ENCODE results near the gene HMG20A. TPM values are rescaled to one million over a fixed set of nuclear protein-coding genes. Genes with fewer than 3 reads are reported as not detected.

The HMG20A gene
- total and polyA plus RNA-seq, 8 donors = 7.8 to 20.5 (median 12.9) TPM

DNA sequence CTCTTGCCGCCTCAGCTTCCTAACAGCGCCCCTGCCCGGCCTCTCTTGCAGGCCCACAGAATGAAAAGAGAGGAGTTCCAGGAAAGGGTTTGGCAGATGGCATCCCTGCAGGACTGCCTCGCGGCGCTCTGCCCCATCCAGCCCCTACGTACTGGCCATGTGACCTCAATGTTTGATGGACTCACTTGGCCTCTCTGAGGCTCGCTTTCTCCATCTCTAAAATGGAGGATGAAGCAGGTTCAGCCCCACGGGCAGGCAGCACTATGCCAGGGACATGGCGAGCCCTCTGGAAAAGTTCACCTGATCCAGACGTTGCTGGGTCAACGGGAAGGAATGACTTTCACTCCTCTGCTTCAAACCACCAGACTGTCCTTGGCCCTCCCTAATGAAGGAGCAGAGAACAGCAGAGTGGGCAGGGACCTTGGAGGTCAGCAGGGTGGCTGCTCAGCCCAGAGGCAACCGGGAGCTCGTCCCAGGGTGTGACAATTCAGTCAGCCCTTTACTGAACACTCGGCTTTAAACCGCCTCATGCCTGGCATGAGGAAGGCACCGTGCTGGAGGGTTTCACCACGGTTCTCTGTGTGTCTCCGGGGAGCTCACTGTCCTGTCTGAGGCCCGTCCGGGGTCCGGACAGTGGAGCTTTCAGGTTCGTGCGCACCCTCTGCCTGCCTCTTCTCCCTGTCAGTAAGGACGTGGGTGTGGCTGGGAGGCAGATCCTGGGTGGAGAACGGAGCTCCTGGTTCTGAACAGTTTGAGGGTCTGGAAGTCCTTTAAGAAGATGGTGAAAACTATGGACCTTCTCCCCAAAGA, 110.7 kb downstream of the HMG20A start:
- WGBS, 2 donors = 88 to 90% methylated on average over 26 of the region's 26 CpGs
- H3K4me1 ChIP-seq = no peaks in the 10 kb centered on the region
- H3K27me3 ChIP-seq = no peaks in the 10 kb centered on the region

DNA sequence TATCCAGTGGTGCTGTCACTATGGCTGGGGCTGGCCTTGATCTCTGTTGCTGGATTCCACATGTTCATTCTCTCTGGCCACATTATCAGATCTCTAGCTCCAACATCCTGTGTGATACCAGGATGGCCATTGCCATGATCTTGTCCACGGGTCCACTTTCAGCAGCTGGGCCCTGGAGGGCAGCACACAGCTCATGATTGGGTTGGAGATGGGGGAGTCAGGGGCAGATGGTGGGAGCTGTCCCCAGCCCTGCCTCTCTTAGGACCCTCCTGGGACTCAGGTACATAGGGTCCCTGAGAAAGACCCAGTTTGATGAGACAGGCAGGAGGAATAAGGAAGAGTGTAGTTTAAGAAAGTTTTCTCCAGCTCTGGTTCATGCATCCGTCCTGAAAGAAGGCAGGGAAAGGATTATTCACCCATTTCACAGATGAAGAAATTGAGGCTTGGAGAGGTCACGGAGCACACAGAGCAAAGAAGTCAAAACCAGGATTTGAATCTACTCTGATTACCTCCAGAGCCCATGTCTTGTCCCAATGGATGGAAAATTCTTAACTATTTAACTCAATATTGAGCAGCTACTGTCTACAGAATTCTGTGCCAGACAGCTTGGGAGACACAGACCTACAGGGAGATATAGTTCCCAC, 111.5 kb downstream of the HMG20A start:
- H3K9me3 ChIP-seq = no peaks in the 10 kb centered on the region
- no peaks in the 10 kb centered on the region for H3K36me3 ChIP-seq
- FAIRE-seq = no peak
- ATAC-seq = no peak
- no peak overlapping the region for H3K27ac ChIP-seq
- no peaks in the 10 kb centered on the region for H3K4me1 ChIP-seq
- H3K4me3 ChIP-seq = no peak overlapping the region
- TF ChIP-seq, protein P1, sequence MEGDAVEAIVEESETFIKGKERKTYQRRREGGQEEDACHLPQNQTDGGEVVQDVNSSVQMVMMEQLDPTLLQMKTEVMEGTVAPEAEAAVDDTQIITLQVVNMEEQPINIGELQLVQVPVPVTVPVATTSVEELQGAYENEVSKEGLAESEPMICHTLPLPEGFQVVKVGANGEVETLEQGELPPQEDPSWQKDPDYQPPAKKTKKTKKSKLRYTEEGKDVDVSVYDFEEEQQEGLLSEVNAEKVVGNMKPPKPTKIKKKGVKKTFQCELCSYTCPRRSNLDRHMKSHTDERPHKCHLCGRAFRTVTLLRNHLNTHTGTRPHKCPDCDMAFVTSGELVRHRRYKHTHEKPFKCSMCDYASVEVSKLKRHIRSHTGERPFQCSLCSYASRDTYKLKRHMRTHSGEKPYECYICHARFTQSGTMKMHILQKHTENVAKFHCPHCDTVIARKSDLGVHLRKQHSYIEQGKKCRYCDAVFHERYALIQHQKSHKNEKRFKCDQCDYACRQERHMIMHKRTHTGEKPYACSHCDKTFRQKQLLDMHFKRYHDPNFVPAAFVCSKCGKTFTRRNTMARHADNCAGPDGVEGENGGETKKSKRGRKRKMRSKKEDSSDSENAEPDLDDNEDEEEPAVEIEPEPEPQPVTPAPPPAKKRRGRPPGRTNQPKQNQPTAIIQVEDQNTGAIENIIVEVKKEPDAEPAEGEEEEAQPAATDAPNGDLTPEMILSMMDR (IDR thresholded peaks at IDR 0.05) = no peak
- intact Hi-C loops (cut with DNase I) = loop anchor here in 1 of 3 donors (10.0 kb wide), 1 partner anchor 347 kb away; no protein-coding TSS in a partner anchor
- whole genome bisulfite sequencing, 2 donors = 80 to 94% methylated on average over 3 of the region's 3 CpGs
- H3K27me3 ChIP-seq = no peaks in the 10 kb centered on the region
- peak in 1 of 6 donors; percentile 8 for DNase-seq

More for the DNA sequence above, 110.7 kb downstream of the HMG20A start:
- no peak for ATAC-seq
- FAIRE-seq = no peak
- no peak overlapping the region for H3K4me3 ChIP-seq
- intact Hi-C loops (cut with DNase I) = loop anchor here in 1 of 3 donors (10.0 kb wide), 1 partner anchor 347 kb away; no protein-coding TSS in a partner anchor
- DNase-seq = peak in 1 of 6 donors; percentile 48
- TF ChIP-seq, protein P1 (IDR thresholded peaks at IDR 0.05) = no peak
- H3K27ac ChIP-seq = no peak overlapping the region
- no peaks in the 10 kb centered on the region for H3K9me3 ChIP-seq
- H3K36me3 ChIP-seq = no peaks in the 10 kb centered on the region

DNA sequence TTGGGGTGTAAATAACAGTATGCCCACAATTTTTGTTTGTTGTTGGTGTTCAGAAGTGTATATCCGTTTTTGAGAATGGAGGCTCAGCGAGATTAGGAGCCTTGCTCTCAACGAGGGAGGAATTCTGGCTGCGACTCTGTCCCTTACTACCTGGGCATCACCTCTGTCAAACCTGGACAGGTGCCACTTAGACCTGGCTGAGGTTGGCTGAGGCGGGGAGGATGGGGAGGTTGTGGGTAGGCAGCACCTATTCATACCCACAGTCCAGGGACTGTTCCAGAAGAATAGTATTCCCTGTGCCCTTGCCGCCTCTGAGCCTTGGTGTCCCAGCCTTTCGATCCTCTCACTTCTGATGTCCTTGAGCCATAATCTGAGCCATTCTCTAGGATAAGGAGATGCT, 112.2 kb downstream of the HMG20A start:
- WGBS, 2 donors = 67 to 72% methylated on average over 7 of the region's 7 CpGs
- intact Hi-C loops (cut with DNase I) = loop anchor here in 1 of 3 donors (10.0 kb wide), 1 partner anchor 348 kb away; no protein-coding TSS in a partner anchor
- no peaks in the 10 kb centered on the region for H3K36me3 ChIP-seq
- TF ChIP-seq, protein P1 (IDR thresholded peaks at IDR 0.05) = no peak
- H3K4me3 ChIP-seq = no peak overlapping the region
- H3K27me3 ChIP-seq = no peaks in the 10 kb centered on the region
- no peak overlapping the region for H3K27ac ChIP-seq
- ATAC-seq (no peak), FAIRE-seq (no peak), DNase-seq (peak in 1 of 6 donors; percentile 24)
- H3K4me1 ChIP-seq = no peaks in the 10 kb centered on the region
- no peaks in the 10 kb centered on the region for H3K9me3 ChIP-seq

DNA sequence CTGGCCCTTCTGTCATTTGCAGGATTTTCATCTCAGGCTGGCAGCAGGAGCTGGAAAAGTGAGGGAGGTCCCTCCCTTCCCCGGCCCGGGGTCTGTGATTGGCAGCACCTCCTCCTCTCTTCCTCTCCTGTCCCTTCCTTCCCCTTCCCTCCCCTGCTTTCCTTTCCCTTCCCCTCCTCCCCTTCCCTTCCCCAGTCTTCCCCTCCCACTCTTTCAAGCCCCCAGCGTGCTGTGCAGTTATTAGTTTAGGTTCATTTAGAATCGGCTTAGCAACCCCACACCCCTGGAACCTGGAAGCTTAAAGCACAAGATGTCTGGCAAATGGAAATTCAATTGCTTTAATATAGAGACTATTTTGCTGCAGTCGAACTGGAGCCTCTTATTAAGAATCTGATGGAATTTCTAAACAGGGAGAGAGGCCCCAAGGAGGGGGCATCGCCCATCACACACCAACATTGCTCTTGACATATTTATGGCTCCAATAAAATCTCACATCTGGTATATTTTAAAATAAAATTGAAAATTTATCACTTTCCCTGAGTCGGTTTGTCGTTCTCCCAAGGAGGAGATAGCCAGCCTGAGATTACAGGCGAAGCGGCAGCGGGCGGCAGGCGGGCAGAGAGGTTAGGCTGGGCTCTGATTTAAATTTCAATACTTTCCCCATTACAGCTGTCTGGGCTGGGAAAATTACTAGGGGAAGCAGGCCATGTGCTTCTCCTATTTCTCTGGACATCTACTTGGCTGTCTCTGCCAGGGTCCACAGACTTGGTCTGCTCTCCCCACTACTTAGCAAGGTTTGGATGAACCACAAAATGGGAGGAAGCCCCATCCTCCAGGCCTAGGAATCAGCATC, 113.1 kb downstream of the HMG20A start:
- DNase-seq = peak in 1 of 6 donors; percentile 21
- Histone ChIP-seq H3K9me3 (no peaks in the 10 kb centered on the region), H3K4me1 (peaks cover under 1 to 8% (median 6%) of the 10 kb centered on the region in 3 donors), H3K36me3 (no peaks in the 10 kb centered on the region), H3K27ac (no peak overlapping the region), H3K27me3 (no peaks in the 10 kb centered on the region), H3K4me3 (no peak overlapping the region)
- intact Hi-C loops (cut with DNase I) = loop anchor here in 1 of 3 donors (10.0 kb wide), 1 partner anchor 349 kb away; no protein-coding TSS in a partner anchor
- FAIRE-seq = no peak
- TF ChIP-seq, protein P1 (IDR thresholded peaks at IDR 0.05) = no peak
- ATAC-seq = no peak
- WGBS, 2 donors = 71% methylated on average over 13 of the region's 13 CpGs

Other genes starting within 250 kb of the HMG20A start
- 10 to 100 TPM in 5 of 6 donors, 1 to 10 TPM in 1; 9.1 to 27.6 (median 12.5) TPM for gene PEAK1, start 784 bp upstream of the HMG20A start, total RNA-seq
- 1 to 10 TPM; 1.8 to 4.6 TPM for gene PEAK1, start 784 bp upstream of the HMG20A start, polyA plus RNA-seq
- gene LINGO1, start 212.0 kb downstream of the HMG20A start, total RNA-seq = 1 to 10 TPM; 1.3 to 3.0 (median 2.0) TPM
- under 1 TPM; 0.80 to 0.87 TPM for gene LINGO1, start 212.0 kb downstream of the HMG20A start, polyA plus RNA-seq